ENCODE results near the gene SRGAP2B. TPM values are rescaled to one million over a fixed set of nuclear protein-coding genes. Genes with fewer than 3 reads are reported as not detected.
A peak's percentile ranks its signal among the peaks of the same experiment; 100 is the strongest.
"Not testable (repeated sequence)": the region's sequence is repeated elsewhere in the genome, so short reads cannot be mapped to it uniquely, and the experiment has no call there.

Gene SRGAP2B
- total and polyA plus RNA-seq, 2 of the 4 experiments (the other 2 are of a cell fraction): 15.9 to 50.7 TPM

GRCh38 chr1:144900841-144901240, 194.3 kb downstream of the SRGAP2B start:
- BruUV-seq (replicated peaks); H4K5ac ChIP-seq (ENCODE audit: low read depth, low read length); DNase-seq: not testable (repeated sequence)

GRCh38 chr1:144894454-144895201, 200.5 kb downstream of the SRGAP2B start:
- H4K20me1 ChIP-seq (ENCODE audit: insufficient read depth, low read length); H3K4me2 ChIP-seq (ENCODE audit: low read depth, low read length); H2AK5ac ChIP-seq (ENCODE audit: low read depth, low read length); in situ Hi-C loops (cut with MboI; ENCODE audit: low sequenced_read_pairs); H2AK9ac ChIP-seq (replicated peaks; ENCODE audit: low read depth, low read length, poor library complexity); H2BK5ac ChIP-seq (ENCODE audit: low read depth, low read length, poor library complexity, severe bottlenecking); H3K4me1 ChIP-seq (ENCODE audit: control insufficient read depth, insufficient read depth, low read length); H3K4ac ChIP-seq (ENCODE audit: low read depth, low read length); H3K56ac ChIP-seq (ENCODE audit: extremely low read depth, insufficient read depth, low read length); H3K27me3 ChIP-seq (ENCODE audit: control insufficient read depth, insufficient read depth, low read length); H3K36me3 ChIP-seq (ENCODE audit: control insufficient read depth, insufficient read depth, low read length); H3K14ac ChIP-seq (replicated peaks; ENCODE audit: low read depth, low read length); H3K9me3 ChIP-seq (ENCODE audit: control insufficient read depth, insufficient read depth, low read length); H2AFZ ChIP-seq (replicated peaks; ENCODE audit: low read length, poor library complexity); H3K9ac ChIP-seq (ENCODE audit: low read depth, low read length); POLR2A ChIA-PET (ENCODE audit: unreplicated experiment); H3K27ac ChIP-seq (ENCODE audit: insufficient read depth, low read length); H3K9me1 ChIP-seq (ENCODE audit: insufficient read depth, low read length); H3K79me1 ChIP-seq (ENCODE audit: low read depth in 1 of 2, low read length in 2 of 2); H3K18ac ChIP-seq (ENCODE audit: low read depth, low read length); H2BK120ac ChIP-seq (ENCODE audit: low read depth, low read length); dilution Hi-C loops (cut with HindIII; ENCODE audit: low sequenced_read_pairs, unreplicated experiment); H3K23ac ChIP-seq (ENCODE audit: low read depth, low read length); BruUV-seq (replicated peaks); DNase-seq; H2BK15ac ChIP-seq (ENCODE audit: low read depth, low read length); H4K5ac ChIP-seq (ENCODE audit: low read depth, low read length); intact Hi-C loops (cut with micrococcal nuclease); H2BK20ac ChIP-seq (ENCODE audit: low read depth, low read length); CTCF ChIA-PET; H4K91ac ChIP-seq (ENCODE audit: insufficient read depth, low read depth, low read length); H4K8ac ChIP-seq (ENCODE audit: low read depth in 2 of 2, low read length in 2 of 2); H3K4me3 ChIP-seq (ENCODE audit: insufficient read depth, low read depth, low read length): not testable (repeated sequence)
- no CpG with 5 or more reads among the region's 5 CpGs for WGBS, 2 experiments (ENCODE audit: extremely low coverage in 2 of 2, insufficient read length in 1 of 2)
- ATAC-seq (ENCODE audit: low read depth): peak; percentile 96

More at GRCh38 chr1:144900841-144901240, 194.3 kb downstream of the SRGAP2B start:
- in situ Hi-C loops (cut with MboI; ENCODE audit: low sequenced_read_pairs); H4K20me1 ChIP-seq (ENCODE audit: insufficient read depth, low read length); H3K4me3 ChIP-seq (ENCODE audit: insufficient read depth, low read depth, low read length); H2BK5ac ChIP-seq (ENCODE audit: low read depth, low read length, poor library complexity, severe bottlenecking); H3K56ac ChIP-seq (ENCODE audit: extremely low read depth, insufficient read depth, low read length); H3K9ac ChIP-seq (ENCODE audit: low read depth, low read length); intact Hi-C loops (cut with micrococcal nuclease); H4K8ac ChIP-seq (ENCODE audit: low read depth in 2 of 2, low read length in 2 of 2); H3K23ac ChIP-seq (ENCODE audit: low read depth, low read length); H2BK20ac ChIP-seq (ENCODE audit: low read depth, low read length); H3K4ac ChIP-seq (ENCODE audit: low read depth, low read length); H2AK9ac ChIP-seq (replicated peaks; ENCODE audit: low read depth, low read length, poor library complexity); H3K9me3 ChIP-seq (ENCODE audit: control insufficient read depth, insufficient read depth, low read length); H3K9me1 ChIP-seq (ENCODE audit: insufficient read depth, low read length); H4K91ac ChIP-seq (ENCODE audit: insufficient read depth, low read depth, low read length); H3K27ac ChIP-seq (ENCODE audit: insufficient read depth, low read length); H3K79me1 ChIP-seq (ENCODE audit: low read depth in 1 of 2, low read length in 2 of 2); H3K4me2 ChIP-seq (ENCODE audit: low read depth, low read length); H3K14ac ChIP-seq (replicated peaks; ENCODE audit: low read depth, low read length); H2AFZ ChIP-seq (replicated peaks; ENCODE audit: low read length, poor library complexity); CTCF ChIA-PET; H3K18ac ChIP-seq (ENCODE audit: low read depth, low read length); H2BK15ac ChIP-seq (ENCODE audit: low read depth, low read length); H3K36me3 ChIP-seq (ENCODE audit: control insufficient read depth, insufficient read depth, low read length); H3K4me1 ChIP-seq (ENCODE audit: control insufficient read depth, insufficient read depth, low read length); H3K27me3 ChIP-seq (ENCODE audit: control insufficient read depth, insufficient read depth, low read length); H2BK120ac ChIP-seq (ENCODE audit: low read depth, low read length); H2AK5ac ChIP-seq (ENCODE audit: low read depth, low read length); POLR2A ChIA-PET (ENCODE audit: unreplicated experiment); dilution Hi-C loops (cut with HindIII; ENCODE audit: low sequenced_read_pairs, unreplicated experiment): not testable (repeated sequence)
- no CpG with 5 or more reads among the region's 6 CpGs for WGBS, 2 experiments (ENCODE audit: extremely low coverage in 2 of 2, insufficient read length in 1 of 2)
- ATAC-seq (ENCODE audit: low read depth): peak; percentile 60; the same call in 1 of the 2 replicates
